Fibroblast of upper back skin (primary cell): ENCODE results near the gene ZNF462.
"Not testable (repeated sequence)": the region's sequence is repeated elsewhere in the genome, so short reads cannot be mapped to it uniquely, and the experiment has no call there.

Source experiments
- DNase-seq: peaks from one replicate; pipeline ENCODE4 v3.0.0-alpha.2; 2013

ZNF462 gene

GRCh38 chr9:106862821-106863720, at the start of gene ZNF462:
Gene ZNF462, plus strand, starts transcription at chr9:106863166. Its CDS starts 60,218 bp downstream, at chr9:106923384.
- DNase-seq: peak; percentile 79

- DNase-seq: no peak
Observed at GRCh38 chr9:106816524-106816923, 46.4 kb upstream of the ZNF462 start.

- no peak for DNase-seq
Observed at GRCh38 chr9:106818034-106818433, 44.9 kb upstream of the ZNF462 start.

- DNase-seq: no peak
Observed at GRCh38 chr9:106820866-106821265, 42.1 kb upstream of the ZNF462 start.

- no peak for DNase-seq
Observed at GRCh38 chr9:106828070-106828469, 34.9 kb upstream of the ZNF462 start.

GRCh38 chr9:106828965-106829364, 34.0 kb upstream of the ZNF462 start:
- DNase-seq: no peak

- DNase-seq: no peak
Observed at GRCh38 chr9:106829666-106830408, 33.1 kb upstream of the ZNF462 start.

GRCh38 chr9:106830527-106831150, 32.3 kb upstream of the ZNF462 start:
- peak; percentile 57 for DNase-seq

- no peak for DNase-seq
Observed at GRCh38 chr9:106834888-106835287, 28.1 kb upstream of the ZNF462 start.

GRCh38 chr9:106835840-106836239, 27.1 kb upstream of the ZNF462 start:
- no peak for DNase-seq

- DNase-seq: no peak
Observed at GRCh38 chr9:106843371-106843770, 19.6 kb upstream of the ZNF462 start.

GRCh38 chr9:106846307-106846706, 16.7 kb upstream of the ZNF462 start:
- DNase-seq: no peak

GRCh38 chr9:106846857-106847256, 16.1 kb upstream of the ZNF462 start:
- peak; percentile 65 for DNase-seq

GRCh38 chr9:106851640-106852039, 11.3 kb upstream of the ZNF462 start:
- not testable (repeated sequence) for DNase-seq

- DNase-seq: no peak
Observed at GRCh38 chr9:106857811-106858470, 5.0 kb upstream of the ZNF462 start.

GRCh38 chr9:106859957-106860720, 2.8 kb upstream of the ZNF462 start:
- peak; percentile 20 for DNase-seq

- DNase-seq: peak; percentile 56
Observed at GRCh38 chr9:106860721-106861639, 2.0 kb upstream of the ZNF462 start.

- DNase-seq: no peak
Observed at GRCh38 chr9:106861640-106862109, 1.3 kb upstream of the ZNF462 start.

GRCh38 chr9:106862110-106862820, 701 bp upstream of the ZNF462 start:
- DNase-seq: peak; percentile 51
